Sigmoid colon (tissue), 4 donors: ENCODE data around the gene OR5D16.

Source experiments
- EP300 ChIP-seq, 4 donors: sonication (generic); formaldehyde crosslinking; IDR thresholded peaks; one replicate each; pipeline ENCODE4 v1.6.1; 2017; ENCODE audit warnings: antibody characterized with exemption in 4 of 4
- POLR2A ChIP-seq, 2 donors: fragments of 450-650 bp; IDR thresholded peaks; one replicate each; pipeline ENCODE4 v1.6.1; 2016; ENCODE audit warnings: antibody characterized with exemption in 2 of 2, mild to moderate bottlenecking in 2 of 2, moderate library complexity in 2 of 2
- POLR2AphosphoS5 ChIP-seq, 4 donors: sonication (generic); formaldehyde crosslinking; IDR thresholded peaks; one replicate each; pipeline ENCODE4 v1.6.1; 2017; ENCODE audit warnings: antibody characterized with exemption in 4 of 4
- TF ChIP-seq, protein P1 (sequence below), 4 experiments: fragments of 450-650 bp in 3 of 4; fragments of 200-600 bp in 1 of 4; IDR thresholded peaks; one replicate each; pipeline ENCODE4 v1.5.1; 2016 to 2019; ENCODE audit warnings: antibody characterized with exemption in 4 of 4, mild to moderate bottlenecking in 3 of 4, moderate library complexity in 2 of 4

DNA sequence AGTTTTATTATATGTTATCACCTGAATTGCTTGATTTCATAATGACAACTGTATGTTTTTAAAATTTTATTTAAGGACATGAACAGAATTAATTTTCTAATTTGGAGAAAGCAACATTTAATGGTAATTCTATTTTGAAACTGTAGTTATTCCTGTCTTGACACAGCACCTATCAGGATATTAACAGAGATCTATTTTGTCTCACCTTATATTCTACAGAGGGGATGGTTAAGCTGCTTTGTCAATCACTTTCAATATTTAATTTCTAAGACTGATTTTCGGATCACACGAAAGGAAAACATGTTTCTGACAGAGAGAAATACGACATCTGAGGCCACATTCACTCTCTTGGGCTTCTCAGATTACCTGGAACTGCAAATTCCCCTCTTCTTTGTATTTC lies at the start of gene OR5D16:
- TF ChIP-seq, protein P1, sequence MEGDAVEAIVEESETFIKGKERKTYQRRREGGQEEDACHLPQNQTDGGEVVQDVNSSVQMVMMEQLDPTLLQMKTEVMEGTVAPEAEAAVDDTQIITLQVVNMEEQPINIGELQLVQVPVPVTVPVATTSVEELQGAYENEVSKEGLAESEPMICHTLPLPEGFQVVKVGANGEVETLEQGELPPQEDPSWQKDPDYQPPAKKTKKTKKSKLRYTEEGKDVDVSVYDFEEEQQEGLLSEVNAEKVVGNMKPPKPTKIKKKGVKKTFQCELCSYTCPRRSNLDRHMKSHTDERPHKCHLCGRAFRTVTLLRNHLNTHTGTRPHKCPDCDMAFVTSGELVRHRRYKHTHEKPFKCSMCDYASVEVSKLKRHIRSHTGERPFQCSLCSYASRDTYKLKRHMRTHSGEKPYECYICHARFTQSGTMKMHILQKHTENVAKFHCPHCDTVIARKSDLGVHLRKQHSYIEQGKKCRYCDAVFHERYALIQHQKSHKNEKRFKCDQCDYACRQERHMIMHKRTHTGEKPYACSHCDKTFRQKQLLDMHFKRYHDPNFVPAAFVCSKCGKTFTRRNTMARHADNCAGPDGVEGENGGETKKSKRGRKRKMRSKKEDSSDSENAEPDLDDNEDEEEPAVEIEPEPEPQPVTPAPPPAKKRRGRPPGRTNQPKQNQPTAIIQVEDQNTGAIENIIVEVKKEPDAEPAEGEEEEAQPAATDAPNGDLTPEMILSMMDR (IDR thresholded peaks at IDR 0.05), result no peak
- TF ChIP-seq POLR2AphosphoS5 (IDR thresholded peaks at IDR 0.05) (no peak), POLR2A (IDR thresholded peaks at IDR 0.05) (no peak), EP300 (IDR thresholded peaks at IDR 0.05) (no peak)
